Keratinocyte (primary cell): Measurements from ENCODE around the gene CARD18.
"Not testable (repeated sequence)": the region's sequence is repeated elsewhere in the genome, so short reads cannot be mapped to it uniquely, and the experiment has no call there.

Experiments
- CTCF ChIP-seq, 3 experiments: IDR thresholded peaks in 1 of 3; conservative IDR thresholded peaks in 1 of 3; optimal IDR thresholded peaks in 1 of 3; 2 replicates in 2 of 3; 3 replicates in 1 of 3; pipeline versions ENCODE3 to v1.5.1; 2011; ENCODE audit warnings: low read length in 3 of 3, mild to moderate bottlenecking in 3 of 3, moderate library complexity in 2 of 3, control low read depth in 1 of 3, inconsistent platforms in 1 of 3; ENCODE audit not compliant: insufficient read depth in 2 of 3; ENCODE audit errors: extremely low read depth in 1 of 3
- EZH2 ChIP-seq: IDR thresholded peaks from one replicate; pipeline ENCODE4 v1.6.1; 2012; ENCODE audit warnings: inconsistent platforms, mild to moderate bottlenecking, low read length, moderate library complexity

GRCh38 chr11:105099594-105099993 lies 40.0 kb downstream of the CARD18 start:
- TF ChIP-seq CTCF (optimal IDR thresholded peaks at IDR 0.05 in 1 of 3, IDR thresholded peaks at IDR 0.05 in 1 of 3, conservative IDR thresholded peaks at IDR 0.05 in 1 of 3; ENCODE audit: extremely low read depth in 1 of 3, insufficient read depth in 2 of 3, low read length in 3 of 3); EZH2: not testable (repeated sequence)
